ENCODE measurements around the gene RAD54L.

- TF ChIP-seq REST (IDR thresholded peaks at IDR 0.05; ENCODE audit: insufficient read depth in 1 of 2, low read depth in 2 of 2, low read length in 1 of 2) (no peak), TCF7L2 (IDR thresholded peaks at IDR 0.05; ENCODE audit: low read depth, low read length) (no peak), CTCF (IDR thresholded peaks at IDR 0.05) (no peak), SIN3A (IDR thresholded peaks at IDR 0.05; ENCODE audit: borderline replicate concordance, insufficient read depth, low read depth, low read length) (no peak), POLR2AphosphoS5 (IDR thresholded peaks at IDR 0.05; ENCODE audit: low read depth, low read length) (no peak)
Observed at GRCh38 chr1:46289976-46290375, 42.4 kb downstream of the RAD54L start.
